Liver (tissue), 9 donors: ENCODE data around the gene MACROD1. TPM values are rescaled to one million over a fixed set of nuclear protein-coding genes. Genes with fewer than 3 reads are reported as not detected.

Source experiments
- DNase-seq: peaks from one replicate; pipeline ENCODE4 v3.0.0-alpha.2; 2017; ENCODE audit warnings: low spot score
- H3K27ac ChIP-seq, 2 donors: one replicate each; pipeline ENCODE4 v1.7.0; 2013; ENCODE audit warnings: inconsistent platforms in 2 of 2, low read length in 2 of 2, control low read depth in 1 of 2, low read depth in 1 of 2, mild to moderate bottlenecking in 1 of 2
- H3K27me3 ChIP-seq, 4 donors: one replicate each; pipeline versions ENCODE4 v1.6.1 to v1.7.0; 2013; ENCODE audit warnings: low read length in 3 of 4, inconsistent platforms in 1 of 4, mild to moderate bottlenecking in 1 of 4, moderate library complexity in 1 of 4; ENCODE audit not compliant: control insufficient read depth in 4 of 4, insufficient read depth in 4 of 4
- H3K36me3 ChIP-seq, 4 donors: one replicate each; pipeline versions ENCODE4 v1.6.1 to v1.7.0; 2013; ENCODE audit warnings: low read length in 3 of 4, mild to moderate bottlenecking in 3 of 4, low read depth in 1 of 4, moderate library complexity in 1 of 4; ENCODE audit not compliant: control insufficient read depth in 4 of 4, insufficient read depth in 3 of 4
- H3K4me1 ChIP-seq, 4 donors: one replicate each; pipeline versions ENCODE4 v1.6.1 to v1.7.0; 2013; ENCODE audit warnings: low read length in 3 of 4, mild to moderate bottlenecking in 3 of 4, moderate library complexity in 1 of 4; ENCODE audit not compliant: control insufficient read depth in 4 of 4, insufficient read depth in 4 of 4
- H3K4me3 ChIP-seq, 3 donors: one replicate each; pipeline versions ENCODE4 v1.6.1 to v1.7.0; 2013; ENCODE audit warnings: low read length in 3 of 3, control low read depth in 1 of 3, low read depth in 1 of 3, mild to moderate bottlenecking in 1 of 3
- H3K9ac ChIP-seq, 2 donors: one replicate each; pipeline ENCODE4 v1.7.0; 2013; ENCODE audit warnings: low read length in 2 of 2, mild to moderate bottlenecking in 2 of 2, moderate library complexity in 2 of 2, control low read depth in 1 of 2, low read depth in 1 of 2
- H3K9me3 ChIP-seq, 4 donors: one replicate each; pipeline versions ENCODE4 v1.6.1 to v1.7.0; 2013; ENCODE audit warnings: low read length in 3 of 4; ENCODE audit not compliant: control insufficient read depth in 4 of 4
- FOXA2 ChIP-seq: IDR thresholded peaks from 2 replicates; pipeline ENCODE4 v1.6.1; 2016; ENCODE audit warnings: antibody characterized with exemption
- HNF4A ChIP-seq, 2 donors: conservative IDR thresholded peaks; 2 replicates each; pipeline ENCODE4 v1.6.1; 2016; ENCODE audit warnings: antibody characterized with exemption in 2 of 2, mild to moderate bottlenecking in 2 of 2
- HNF4G ChIP-seq: IDR thresholded peaks from 2 replicates; pipeline ENCODE4 v1.6.1; 2016; ENCODE audit warnings: antibody characterized with exemption
- JUND ChIP-seq, 2 donors: IDR thresholded peaks; 2 replicates each; pipeline ENCODE4 v1.6.1; 2016; ENCODE audit warnings: antibody characterized with exemption in 2 of 2
- MAX ChIP-seq: IDR thresholded peaks from 2 replicates; pipeline ENCODE4 v1.6.1; 2016; ENCODE audit warnings: antibody characterized with exemption
- RAD21 ChIP-seq, 2 donors: IDR thresholded peaks; 2 replicates each; pipeline ENCODE4 v1.6.1; 2016; ENCODE audit warnings: antibody characterized with exemption in 2 of 2, mild to moderate bottlenecking in 2 of 2
- RXRA ChIP-seq, 2 donors: IDR thresholded peaks; 2 replicates each; pipeline ENCODE4 v1.6.1; 2017 to 2018; ENCODE audit warnings: antibody characterized with exemption in 2 of 2, mild to moderate bottlenecking in 1 of 2
- TAF1 ChIP-seq: conservative IDR thresholded peaks from 2 replicates; pipeline ENCODE4 v1.6.1; 2016; ENCODE audit warnings: antibody characterized with exemption, mild to moderate bottlenecking
- YY1 ChIP-seq: IDR thresholded peaks from 2 replicates; pipeline ENCODE4 v1.6.1; 2016; ENCODE audit warnings: antibody characterized with exemption, mild to moderate bottlenecking
- ZBTB33 ChIP-seq: IDR thresholded peaks from 2 replicates; pipeline ENCODE4 v1.6.1; 2016; ENCODE audit warnings: antibody characterized with exemption
- WGBS: extraction: QIAGEN DNeasy Blood & Tissue Kit; methylation state at CpG from one replicate; pipeline ENCODE4 v1.1.7; 2013; 5-methylcytosine and 5-hydroxymethylcytosine counted together
- polyA plus RNA-seq, 2 donors: library from polyadenylated mRNA; stranded (reverse) in 1 of 2; unstranded in 1 of 2; fragments of 200-250 nt in 1 of 2; fragments of >200 nt in 1 of 2; fragmentation: Nextera tagmentation in 1 of 2; extraction: Ambion mirVana in 1 of 2; gene quantifications; one replicate each; pipeline versions ENCODE4 v1.2.1 to v1.2.3, GENCODE V29; 2013 to 2015
- total RNA-seq, 2 donors: library from RNA; depleted of rRNA; stranded (reverse); fragments of >200 nt; gene quantifications; one replicate each; pipeline ENCODE4 v1.2.3, GENCODE V29; 2014
- TF ChIP-seq, protein P1 (sequence below): IDR thresholded peaks from 2 replicates; pipeline ENCODE4 v1.6.1; 2016; ENCODE audit warnings: antibody characterized with exemption
- TF ChIP-seq, protein P2 (sequence below): IDR thresholded peaks from 2 replicates; pipeline ENCODE4 v1.6.1; 2016; ENCODE audit warnings: antibody characterized with exemption, mild to moderate bottlenecking
- donor health status: healthy.
- donor health status: healthy.
- donor health status: healthy.
- donor health status: healthy.
- donor health status: healthy.

The MACROD1 gene
- total and polyA plus RNA-seq, 4 donors: 8.9 to 25.9 (median 13.1) TPM

GRCh38 chr11:64110465-64111375 is 55.2 kb downstream of the MACROD1 start:
- DNase-seq: no peak

GRCh38 chr11:64109332-64109731 is 56.6 kb downstream of the MACROD1 start:
- no peak for DNase-seq
- Histone ChIP-seq H3K36me3 (no peaks in the 10 kb centered on the region), H3K4me1 (peaks cover 0 to 2% (median 0%) of the 10 kb centered on the region in 4 donors), H3K27ac (no peak overlapping the region), H3K4me3 (no peak overlapping the region), H3K9me3 (no peaks in the 10 kb centered on the region), H3K27me3 (no peaks in the 10 kb centered on the region), H3K9ac (no peak overlapping the region)
- 95% methylated on average over 8 of the region's 8 CpGs for WGBS
- TF ChIP-seq YY1 (no peak), MAX (no peak), TAF1 (no peak), JUND (IDR thresholded peaks at IDR 0.05) (no peak), FOXA2 (no peak)
- TF ChIP-seq, protein P1, sequence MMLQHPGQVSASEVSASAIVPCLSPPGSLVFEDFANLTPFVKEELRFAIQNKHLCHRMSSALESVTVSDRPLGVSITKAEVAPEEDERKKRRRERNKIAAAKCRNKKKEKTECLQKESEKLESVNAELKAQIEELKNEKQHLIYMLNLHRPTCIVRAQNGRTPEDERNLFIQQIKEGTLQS: no peak
- TF ChIP-seq, protein P2, sequence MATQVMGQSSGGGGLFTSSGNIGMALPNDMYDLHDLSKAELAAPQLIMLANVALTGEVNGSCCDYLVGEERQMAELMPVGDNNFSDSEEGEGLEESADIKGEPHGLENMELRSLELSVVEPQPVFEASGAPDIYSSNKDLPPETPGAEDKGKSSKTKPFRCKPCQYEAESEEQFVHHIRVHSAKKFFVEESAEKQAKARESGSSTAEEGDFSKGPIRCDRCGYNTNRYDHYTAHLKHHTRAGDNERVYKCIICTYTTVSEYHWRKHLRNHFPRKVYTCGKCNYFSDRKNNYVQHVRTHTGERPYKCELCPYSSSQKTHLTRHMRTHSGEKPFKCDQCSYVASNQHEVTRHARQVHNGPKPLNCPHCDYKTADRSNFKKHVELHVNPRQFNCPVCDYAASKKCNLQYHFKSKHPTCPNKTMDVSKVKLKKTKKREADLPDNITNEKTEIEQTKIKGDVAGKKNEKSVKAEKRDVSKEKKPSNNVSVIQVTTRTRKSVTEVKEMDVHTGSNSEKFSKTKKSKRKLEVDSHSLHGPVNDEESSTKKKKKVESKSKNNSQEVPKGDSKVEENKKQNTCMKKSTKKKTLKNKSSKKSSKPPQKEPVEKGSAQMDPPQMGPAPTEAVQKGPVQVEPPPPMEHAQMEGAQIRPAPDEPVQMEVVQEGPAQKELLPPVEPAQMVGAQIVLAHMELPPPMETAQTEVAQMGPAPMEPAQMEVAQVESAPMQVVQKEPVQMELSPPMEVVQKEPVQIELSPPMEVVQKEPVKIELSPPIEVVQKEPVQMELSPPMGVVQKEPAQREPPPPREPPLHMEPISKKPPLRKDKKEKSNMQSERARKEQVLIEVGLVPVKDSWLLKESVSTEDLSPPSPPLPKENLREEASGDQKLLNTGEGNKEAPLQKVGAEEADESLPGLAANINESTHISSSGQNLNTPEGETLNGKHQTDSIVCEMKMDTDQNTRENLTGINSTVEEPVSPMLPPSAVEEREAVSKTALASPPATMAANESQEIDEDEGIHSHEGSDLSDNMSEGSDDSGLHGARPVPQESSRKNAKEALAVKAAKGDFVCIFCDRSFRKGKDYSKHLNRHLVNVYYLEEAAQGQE: no peak

More at GRCh38 chr11:64110465-64111375, 55.2 kb downstream of the MACROD1 start:
- Histone ChIP-seq H3K4me1 (peaks cover 0 to 2% (median 0%) of the 10 kb centered on the region in 4 donors), H3K27ac (no peak overlapping the region), H3K27me3 (no peaks in the 10 kb centered on the region), H3K9ac (no peak overlapping the region), H3K4me3 (no peak overlapping the region), H3K36me3 (peaks cover 0 to 3% (median 0%) of the 10 kb centered on the region in 4 donors), H3K9me3 (no peaks in the 10 kb centered on the region)
- no peak for TF ChIP-seq HNF4G
- no peak for TF ChIP-seq YY1
- TF ChIP-seq RAD21 (IDR thresholded peaks at IDR 0.05): no peak
- 90% methylated on average over 21 of the region's 21 CpGs for WGBS

DNA sequence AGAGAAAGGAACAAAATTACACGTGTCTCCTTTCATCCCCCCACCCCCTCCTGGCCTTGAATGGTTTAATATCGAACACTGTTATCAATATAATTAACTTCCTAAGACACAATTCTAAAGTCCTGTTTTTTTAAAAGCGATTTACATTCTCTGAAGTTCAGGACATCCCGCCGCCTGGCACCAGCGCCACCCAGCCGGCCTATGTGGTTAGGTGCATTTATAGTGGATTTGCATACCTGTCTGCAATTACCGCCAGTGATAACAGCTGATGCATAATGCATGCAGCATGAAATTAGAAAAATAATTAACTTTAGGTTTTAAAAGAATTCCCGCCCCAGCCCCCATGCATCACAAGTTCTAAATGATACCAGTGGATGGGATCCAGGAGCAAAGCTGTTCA is 58.6 kb downstream of the MACROD1 start:
- H3K9ac ChIP-seq: no peak overlapping the region
- no peaks in the 10 kb centered on the region for H3K36me3 ChIP-seq
- no peak overlapping the region for H3K4me3 ChIP-seq
- H3K27me3 ChIP-seq: no peaks in the 10 kb centered on the region
- H3K4me1 ChIP-seq: peaks cover 0 to 2% (median 0%) of the 10 kb centered on the region in 4 donors
- no peak overlapping the region for H3K27ac ChIP-seq
- 92% methylated on average over 9 of the region's 9 CpGs for WGBS
- no peak for DNase-seq
- no peaks in the 10 kb centered on the region for H3K9me3 ChIP-seq
- TF ChIP-seq, protein P1: no peak
- TF ChIP-seq MAX (no peak), FOXA2 (no peak), HNF4G (no peak), RXRA (IDR thresholded peaks at IDR 0.05) (no peak), JUND (IDR thresholded peaks at IDR 0.05) (no peak), TAF1 (no peak), ZBTB33 (no peak), HNF4A (conservative IDR thresholded peaks at IDR 0.05) (no peak)
- TF ChIP-seq, protein P2: no peak
